HG02588 (cell line): ENCODE results near the gene LIPE.
"Not testable (repeated sequence)": the region's sequence is repeated elsewhere in the genome, so short reads cannot be mapped to it uniquely, and the experiment has no call there.

ENCODE experiments used
- ATAC-seq: cut with Tn5 transposase; IDR thresholded peaks from one replicate; pipeline ENCODE4 v1.9.1; 2021; ENCODE audit warnings: mild to moderate bottlenecking, moderate library complexity; ENCODE audit not compliant: unreplicated experiment

LIPE gene

GRCh38 chr19:42427313-42427712 is at the start of gene LIPE:
LIPE (minus strand) TSS chr19:42427388; CDS start chr19:42427149, 239 bp downstream.
- no peak for ATAC-seq

DNA sequence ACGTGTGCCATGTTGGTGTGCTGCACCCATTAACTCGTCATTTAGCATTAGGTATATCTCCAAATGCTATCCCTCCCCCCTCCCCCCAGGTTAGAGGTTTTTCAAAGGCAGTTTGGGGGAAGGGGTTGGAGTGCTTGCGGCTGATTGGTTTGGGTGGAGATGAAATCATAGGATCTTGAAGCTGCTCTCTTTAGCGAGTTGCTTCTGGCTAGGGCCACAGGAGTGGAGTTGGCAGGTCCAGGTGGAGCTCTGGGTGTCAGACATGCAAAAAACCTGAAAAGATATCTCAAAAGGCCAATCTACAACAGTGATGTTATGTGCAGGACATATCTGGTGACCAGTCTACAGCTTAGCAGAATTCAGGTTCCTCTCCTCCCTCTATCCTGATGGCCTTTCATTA is 48.2 kb upstream of the LIPE start:
- no peak for ATAC-seq

DNA sequence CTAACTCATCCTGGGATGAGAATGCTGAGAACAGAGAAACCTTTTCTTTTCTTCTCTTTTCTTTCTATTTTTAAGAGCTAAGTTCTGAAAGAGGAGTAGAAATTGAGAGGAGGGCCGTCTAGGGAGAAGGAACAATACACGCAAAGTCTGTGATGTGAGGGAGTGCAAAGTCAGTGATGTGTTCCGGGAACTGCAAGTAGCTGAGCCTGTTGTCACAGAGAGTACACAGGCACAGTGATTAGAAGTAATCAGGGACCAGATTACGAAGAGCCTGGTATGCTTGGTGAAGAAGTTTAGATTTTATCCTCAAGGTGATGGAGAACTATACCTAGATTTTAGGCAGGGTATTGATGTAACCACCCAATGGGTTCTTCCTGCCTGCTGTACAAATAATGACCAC is 47.6 kb upstream of the LIPE start:
- no peak for ATAC-seq

DNA sequence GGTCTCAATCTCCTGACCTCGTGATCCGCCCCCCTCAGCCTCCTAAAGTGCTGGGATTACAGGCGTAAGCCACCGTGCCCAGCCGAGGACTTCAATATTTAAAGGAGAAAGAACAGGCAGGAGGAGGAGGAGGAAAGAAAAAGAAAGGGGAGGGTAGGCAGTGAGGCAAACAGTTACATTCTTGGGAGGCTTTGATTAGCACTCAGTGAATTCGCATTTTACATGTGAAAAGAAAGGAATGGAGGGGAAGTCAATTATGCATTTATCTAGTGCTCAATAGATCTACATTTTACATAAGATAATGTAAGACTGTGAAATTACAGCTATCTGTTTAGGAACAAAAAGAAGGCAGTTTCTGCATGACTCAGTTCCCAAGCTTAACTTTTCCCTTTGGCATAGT is 46.5 kb upstream of the LIPE start:
- no peak for ATAC-seq

DNA sequence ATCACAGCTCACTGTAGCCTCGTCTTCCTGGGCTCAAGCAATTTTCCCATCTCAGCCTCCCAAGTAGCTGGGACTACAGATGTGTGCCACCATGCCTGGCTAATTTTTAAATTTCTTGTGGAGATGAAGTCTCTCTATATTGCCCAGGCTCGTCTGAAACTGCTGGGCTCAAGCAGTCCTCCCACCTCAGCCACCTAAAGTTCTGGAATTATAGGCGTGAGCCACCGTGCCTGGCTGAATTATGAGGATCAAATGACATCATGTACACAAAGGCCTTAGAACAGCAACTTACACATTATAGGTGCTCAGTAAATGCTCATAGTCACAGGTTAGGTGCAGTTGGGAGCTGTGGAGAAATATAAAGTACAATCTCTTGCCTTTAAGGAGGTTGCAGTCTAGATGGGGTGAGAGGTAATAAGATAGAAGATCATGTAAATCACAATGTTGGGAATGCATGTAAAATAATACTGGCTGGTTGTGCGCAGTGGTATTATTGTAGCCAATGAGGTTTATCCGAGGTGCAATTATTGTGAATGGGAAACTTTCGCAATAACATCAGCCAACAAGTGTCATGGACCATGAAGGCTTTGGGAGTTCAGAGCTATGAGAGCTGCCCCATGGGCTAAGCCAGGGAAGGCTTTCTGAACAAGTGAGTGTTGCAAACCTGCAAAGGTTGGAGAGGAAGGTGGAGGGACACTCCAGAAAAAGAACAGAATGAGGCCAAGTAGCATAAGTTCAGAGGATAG is 45.4 kb upstream of the LIPE start:
- ATAC-seq, result no peak

- ATAC-seq, result no peak
Measured at GRCh38 chr19:42471554-42472249, 44.5 kb upstream of the LIPE start.

- ATAC-seq, result no peak
Measured at GRCh38 chr19:42469311-42470235, 42.4 kb upstream of the LIPE start.

- no peak for ATAC-seq
Measured at GRCh38 chr19:42468273-42468796, 41.1 kb upstream of the LIPE start.

DNA sequence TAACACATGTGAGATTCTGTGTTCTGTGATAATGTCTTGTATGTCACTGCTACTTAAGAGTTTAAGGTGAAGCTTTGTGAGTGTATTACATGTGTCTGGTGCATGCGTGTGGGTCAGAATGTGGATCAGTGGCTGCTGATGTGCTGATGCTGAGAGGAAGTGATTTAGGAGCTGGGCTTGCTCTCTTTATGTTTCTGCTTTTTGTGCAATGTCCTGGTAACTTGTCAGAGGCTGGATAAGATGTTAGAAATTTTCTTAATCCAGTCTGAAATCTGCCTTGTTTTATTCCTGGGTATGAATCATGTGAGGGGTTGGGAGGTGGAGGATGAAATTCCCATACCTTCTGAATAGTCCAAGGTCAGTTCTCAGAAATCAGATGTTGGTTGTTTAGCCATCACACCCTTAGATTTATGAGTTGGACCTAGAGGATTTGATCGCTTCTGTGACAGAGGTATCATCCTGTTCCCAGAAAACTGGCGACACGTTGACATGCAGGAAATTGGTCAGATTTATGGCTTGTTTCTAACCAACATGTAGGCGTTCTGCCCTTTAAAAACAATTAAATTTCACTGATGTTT is 40.1 kb upstream of the LIPE start:
- no peak for ATAC-seq

DNA sequence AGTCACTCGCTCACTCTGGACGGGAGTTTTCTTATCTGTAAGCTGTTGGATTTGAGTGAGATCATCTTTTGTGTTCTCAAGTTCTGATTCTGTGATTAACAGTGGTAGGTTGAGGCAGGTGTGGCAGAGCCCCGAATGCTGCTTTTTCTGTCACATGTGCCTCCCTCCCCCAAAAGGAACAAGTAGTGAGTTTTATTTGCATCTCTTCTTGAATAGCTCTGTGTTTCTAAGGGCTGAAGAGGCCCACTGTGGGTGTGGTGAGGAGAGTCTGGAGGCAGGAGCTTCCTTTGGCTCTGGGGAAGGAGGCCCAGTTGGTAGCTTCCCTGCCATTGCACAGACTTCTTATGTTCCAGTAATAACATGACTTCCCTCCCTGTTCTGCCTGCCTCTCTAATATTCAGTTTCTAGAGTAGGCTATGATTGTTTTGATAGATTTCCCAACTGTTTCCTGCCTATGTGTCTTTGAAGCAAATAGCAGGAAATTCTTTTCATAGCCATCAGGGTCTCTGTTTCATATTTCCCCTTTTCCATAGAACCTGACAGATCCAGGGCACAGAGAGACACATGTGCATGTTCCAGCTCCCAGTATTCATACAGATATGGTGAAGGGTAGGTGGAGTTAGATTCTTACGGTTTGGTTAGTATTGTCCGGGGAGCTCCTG is 39.5 kb upstream of the LIPE start:
- no peak for ATAC-seq

- peak; percentile 77 for ATAC-seq
Measured at GRCh38 chr19:42465827-42466280, 38.7 kb upstream of the LIPE start.

- ATAC-seq, result no peak
Measured at GRCh38 chr19:42461700-42462324, 34.6 kb upstream of the LIPE start.

GRCh38 chr19:42461231-42461630 is 34.0 kb upstream of the LIPE start:
- not testable (repeated sequence) for ATAC-seq

DNA sequence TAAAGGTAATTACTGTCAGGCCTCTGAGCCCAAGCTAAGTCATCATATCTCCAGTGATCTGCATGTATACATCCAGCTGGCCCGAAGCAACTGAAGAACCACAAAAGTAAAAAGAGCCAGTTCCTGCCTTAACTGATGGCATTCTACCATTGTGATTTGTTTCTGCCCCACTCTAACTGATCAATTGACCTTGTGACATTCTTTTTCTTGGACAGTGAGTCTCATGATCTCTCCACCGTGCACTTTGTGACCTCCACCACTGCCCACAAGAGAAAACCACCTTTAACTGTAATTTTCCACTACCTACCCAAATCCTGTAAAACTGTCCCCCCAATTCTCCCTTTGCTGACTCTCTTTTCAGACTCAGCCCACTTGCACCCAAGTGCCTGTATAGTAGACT is 32.7 kb upstream of the LIPE start:
- no peak for ATAC-seq

DNA sequence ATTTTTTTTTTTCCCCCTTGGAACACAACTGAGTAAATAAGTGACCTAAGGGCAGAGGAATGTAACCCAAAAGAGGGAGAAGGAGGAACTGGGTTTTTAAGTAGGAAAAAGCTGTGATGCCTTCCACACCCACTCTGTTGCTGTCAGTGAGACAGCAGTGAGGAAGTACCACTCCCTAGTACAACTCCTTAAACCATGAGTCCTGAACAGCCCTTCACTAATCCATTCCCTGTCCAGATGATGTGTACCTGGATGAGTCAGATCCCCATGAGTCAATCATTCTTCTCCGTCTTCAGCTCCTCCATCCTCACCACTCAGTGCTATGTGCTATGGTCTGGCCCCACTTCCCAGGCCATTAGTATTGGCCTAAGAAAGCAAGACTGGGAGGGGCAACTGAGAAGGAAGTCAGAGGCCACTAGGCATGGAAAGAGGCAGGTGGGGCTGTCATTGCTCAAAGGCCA is 28.5 kb upstream of the LIPE start:
- no peak for ATAC-seq

- no peak for ATAC-seq
Measured at GRCh38 chr19:42455086-42455485, 27.9 kb upstream of the LIPE start.

GRCh38 chr19:42452590-42452989 is 25.4 kb upstream of the LIPE start:
- ATAC-seq, result no peak

DNA sequence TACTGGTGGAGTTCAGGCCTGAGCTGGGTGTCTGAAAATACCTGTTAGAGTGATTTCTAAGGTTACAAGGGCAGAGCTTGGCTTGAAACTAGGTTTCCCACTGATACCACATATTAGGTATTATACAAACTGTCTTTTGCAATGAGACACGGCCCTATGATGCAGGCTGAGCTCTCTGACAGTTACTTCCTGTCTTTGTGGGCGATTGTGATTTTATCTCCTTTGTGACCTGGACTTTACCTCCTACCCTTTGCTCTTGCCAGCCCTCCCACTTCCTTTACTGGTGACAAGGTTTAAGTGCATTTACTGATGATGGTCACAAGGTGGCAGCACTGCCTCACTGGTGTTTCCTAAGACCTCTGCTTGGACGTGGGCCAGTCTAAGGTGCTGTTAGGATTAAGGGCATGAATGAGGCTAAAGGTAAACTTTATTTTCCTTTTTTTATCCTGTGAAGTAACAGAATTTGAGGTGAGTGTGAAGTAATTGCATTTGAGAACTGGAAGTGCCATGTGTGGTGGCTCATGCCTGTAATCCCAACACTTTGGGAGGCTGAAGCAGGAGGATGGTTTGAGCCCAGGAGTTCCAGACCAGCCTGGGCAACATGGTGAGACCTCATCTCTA is 23.2 kb upstream of the LIPE start:
- no peak for ATAC-seq

DNA sequence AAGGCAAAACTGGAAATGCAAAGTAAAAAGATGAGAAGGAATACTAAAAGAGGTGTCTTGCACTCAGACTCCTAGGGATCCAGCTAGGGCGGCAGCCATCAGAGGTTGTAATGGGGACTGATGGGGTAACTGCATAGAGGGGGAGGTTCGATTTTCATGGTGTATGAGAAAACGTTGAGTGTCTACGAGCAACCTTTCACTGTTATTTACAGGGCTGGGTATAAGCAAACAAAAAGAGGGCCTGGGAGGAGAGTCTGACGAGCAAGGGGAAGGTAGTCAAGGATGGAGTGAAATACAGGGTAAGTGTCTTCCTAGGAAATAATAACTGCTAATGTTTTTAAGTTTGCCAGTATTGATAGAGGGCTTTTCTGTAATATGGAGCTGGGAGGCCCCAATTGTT is 21.1 kb upstream of the LIPE start:
- ATAC-seq, result not testable (repeated sequence)
